SK-N-MC (cell line): ENCODE data around the gene DCDC2C.

ENCODE experiments used
- EZH2 ChIP-seq: fragments of 200-600 bp; sonication (generic); IDR thresholded peaks from one replicate; pipeline ENCODE4 v1.6.1; 2017; ENCODE audit warnings: antibody characterized with exemption
- FOXP2 ChIP-seq: optimal IDR thresholded peaks from 2 replicates; pipeline ENCODE3; 2011; ENCODE audit warnings: mild to moderate bottlenecking, moderate library complexity; ENCODE audit not compliant: insufficient read depth; ENCODE audit errors: extremely low read length, control extremely low read depth
- POLR2AphosphoS5 ChIP-seq: IDR thresholded peaks from 2 replicates; pipeline ENCODE4 v1.6.1; 2012; ENCODE audit warnings: mild to moderate bottlenecking, low read depth, low read length, borderline replicate concordance

DNA sequence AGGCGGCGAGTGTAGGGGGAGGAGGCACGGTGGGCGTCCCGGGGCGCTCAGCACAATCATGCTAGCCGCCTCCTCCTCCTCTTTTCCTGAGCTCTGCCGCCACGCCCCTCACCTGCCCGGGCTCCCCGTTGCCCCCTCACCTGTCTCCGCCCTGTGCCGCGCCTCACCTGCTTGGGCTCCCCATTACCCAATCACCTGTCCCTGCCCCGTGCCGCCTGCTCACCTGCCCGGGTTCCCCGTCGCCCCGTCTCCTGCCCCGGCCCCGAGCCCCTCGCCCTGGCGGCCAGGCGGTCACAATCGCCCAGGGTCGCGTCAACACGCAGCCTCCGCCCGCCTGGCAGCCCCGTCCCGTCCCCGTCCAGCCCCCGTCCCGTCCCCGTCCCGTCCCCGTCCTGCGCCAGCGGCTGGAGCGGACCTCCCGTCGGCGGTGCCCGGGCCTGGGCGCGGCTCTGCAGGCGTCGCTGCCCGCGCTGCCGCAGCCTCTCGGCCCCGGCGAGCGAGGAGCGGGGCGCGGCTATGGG, at the start of gene DCDC2C:
- TF ChIP-seq EZH2 (no peak), POLR2AphosphoS5 (no peak), FOXP2 (no peak)
